HEK293 (cell line): ENCODE measurements around the gene VIT.

Experiments
- CTCF ChIA-PET: fragments of 350-600 bp; formaldehyde crosslinking; extraction: SDS; loops from one replicate; lab custom pipeline; 2021; ENCODE audit warnings: antibody characterized with exemption; lab: Yijun Ruan, JAX
- POLR2A ChIA-PET: fragments of 300-600 bp; formaldehyde crosslinking; extraction: SDS; loops from one replicate; lab custom pipeline; 2020; ENCODE audit warnings: antibody characterized with exemption, inconsistent platforms; lab: Yijun Ruan, JAX
- H3K27ac ChIP-seq: fragments of 200-500 bp; sonication (Bioruptor generic); 2 replicates; pipeline ENCODE4 v1.5.1; 2014; ENCODE audit warnings: low read depth, low read length, control low read depth, inconsistent platforms; ENCODE audit errors: extremely low read depth
- H3K36me3 ChIP-seq, 2 experiments: fragments of 200-500 bp in 1 of 2; sonication (Bioruptor generic) in 1 of 2; 1 replicate in 1 of 2; 2 replicates in 1 of 2; pipeline ENCODE4 v1.5.1; 2014 to 2017; ENCODE audit warnings: inconsistent platforms in 2 of 2, low read length in 2 of 2; ENCODE audit not compliant: control insufficient read depth in 2 of 2, insufficient read depth in 1 of 2
- H3K4me1 ChIP-seq: fragments of 200-500 bp; sonication (Bioruptor generic); 2 replicates; pipeline ENCODE4 v1.5.1; 2014; ENCODE audit warnings: mild to moderate bottlenecking, low read length, inconsistent platforms; ENCODE audit not compliant: control insufficient read depth, insufficient read depth
- H3K4me3 ChIP-seq: 2 replicates; pipeline ENCODE4 v1.5.1; 2011; ENCODE audit warnings: low read depth, mild to moderate bottlenecking, control low read depth, low read length, moderate library complexity
- H3K9me3 ChIP-seq: fragments of 200-500 bp; sonication (Bioruptor generic); 2 replicates; pipeline ENCODE4 v1.5.1; 2014; ENCODE audit warnings: low read depth, low read length, inconsistent platforms; ENCODE audit not compliant: control insufficient read depth, insufficient read depth
- GFI1B ChIP-seq: fragments of 450-650 bp; formaldehyde crosslinking; IDR thresholded peaks from 2 replicates; pipeline ENCODE4 v1.5.1; 2016; ENCODE audit warnings: missing biosample characterization, missing genetic modification characterization
- GLI2 ChIP-seq: fragments of 450-650 bp; formaldehyde crosslinking; IDR thresholded peaks from 2 replicates; pipeline ENCODE4; 2017; ENCODE audit warnings: missing biosample characterization, missing genetic modification characterization, low read depth, borderline replicate concordance
- TCF7L2 ChIP-seq: IDR thresholded peaks from 2 replicates; pipeline ENCODE4 v1.6.1; 2011; ENCODE audit warnings: low read depth, mild to moderate bottlenecking, inconsistent platforms, low read length, moderate library complexity, borderline replicate concordance
- TRIM28 ChIP-seq: IDR thresholded peaks from 2 replicates; pipeline ENCODE4 v1.6.1; 2011; ENCODE audit warnings: low read length, control low read depth, borderline replicate concordance
- ZNF2 ChIP-seq: fragments of 450-650 bp; formaldehyde crosslinking; IDR thresholded peaks from 2 replicates; pipeline ENCODE4 v1.5.1; 2016; ENCODE audit warnings: missing biosample characterization, missing genetic modification characterization
- ZNF214 ChIP-seq: fragments of 450-650 bp; formaldehyde crosslinking; IDR thresholded peaks from 2 replicates; pipeline ENCODE4 v1.5.1; 2017; ENCODE audit warnings: missing biosample characterization, mild to moderate bottlenecking, missing genetic modification characterization, borderline replicate concordance
- ZNF335 ChIP-seq: fragments of 450-650 bp; formaldehyde crosslinking; conservative IDR thresholded peaks from 2 replicates; pipeline ENCODE4 v1.5.1; 2016; ENCODE audit warnings: missing biosample characterization, missing genetic modification characterization
- ZNF473 ChIP-seq: fragments of 450-650 bp; formaldehyde crosslinking; IDR thresholded peaks from 2 replicates; pipeline ENCODE4 v1.5.1; 2017; ENCODE audit warnings: missing biosample characterization, missing genetic modification characterization
- ZNF544 ChIP-seq: fragments of 450-650 bp; formaldehyde crosslinking; IDR thresholded peaks from 2 replicates; pipeline ENCODE4 v1.5.0; 2017; ENCODE audit warnings: missing biosample characterization, missing genetic modification characterization
- ZNF626 ChIP-seq: fragments of 450-650 bp; sonication (Bioruptor Pico); formaldehyde crosslinking; IDR thresholded peaks from 2 replicates; pipeline ENCODE4 v1.5.1; 2018; ENCODE audit warnings: missing biosample characterization, missing genetic modification characterization, inconsistent platforms
- ZNF792 ChIP-seq: fragments of 450-650 bp; formaldehyde crosslinking; IDR thresholded peaks from 2 replicates; pipeline ENCODE4 v1.5.1; 2016; ENCODE audit warnings: missing biosample characterization, missing genetic modification characterization
- ZSCAN16 ChIP-seq: fragments of 450-650 bp; formaldehyde crosslinking; IDR thresholded peaks from 2 replicates; pipeline ENCODE4 v1.5.1; 2016; ENCODE audit warnings: missing biosample characterization, missing genetic modification characterization
- TF ChIP-seq, protein P1 (sequence below): fragments of 450-650 bp; formaldehyde crosslinking; IDR thresholded peaks from 2 replicates; pipeline ENCODE4 v1.5.1; 2016; ENCODE audit warnings: missing biosample characterization, missing genetic modification characterization
- TF ChIP-seq, protein P2 (sequence below): fragments of 450-650 bp; formaldehyde crosslinking; IDR thresholded peaks from 2 replicates; pipeline ENCODE4 v1.5.1; 2016; ENCODE audit warnings: missing biosample characterization, missing genetic modification characterization
- TF ChIP-seq, protein P3 (sequence below): fragments of 450-650 bp; formaldehyde crosslinking; IDR thresholded peaks from 2 replicates; pipeline ENCODE4 v1.5.1; 2016; ENCODE audit warnings: missing biosample characterization, missing genetic modification characterization
- TF ChIP-seq, protein P4 (sequence below): fragments of 450-650 bp; formaldehyde crosslinking; IDR thresholded peaks from 2 replicates; pipeline ENCODE4 v1.5.1; 2016; ENCODE audit warnings: missing biosample characterization, missing genetic modification characterization

The VIT gene

DNA sequence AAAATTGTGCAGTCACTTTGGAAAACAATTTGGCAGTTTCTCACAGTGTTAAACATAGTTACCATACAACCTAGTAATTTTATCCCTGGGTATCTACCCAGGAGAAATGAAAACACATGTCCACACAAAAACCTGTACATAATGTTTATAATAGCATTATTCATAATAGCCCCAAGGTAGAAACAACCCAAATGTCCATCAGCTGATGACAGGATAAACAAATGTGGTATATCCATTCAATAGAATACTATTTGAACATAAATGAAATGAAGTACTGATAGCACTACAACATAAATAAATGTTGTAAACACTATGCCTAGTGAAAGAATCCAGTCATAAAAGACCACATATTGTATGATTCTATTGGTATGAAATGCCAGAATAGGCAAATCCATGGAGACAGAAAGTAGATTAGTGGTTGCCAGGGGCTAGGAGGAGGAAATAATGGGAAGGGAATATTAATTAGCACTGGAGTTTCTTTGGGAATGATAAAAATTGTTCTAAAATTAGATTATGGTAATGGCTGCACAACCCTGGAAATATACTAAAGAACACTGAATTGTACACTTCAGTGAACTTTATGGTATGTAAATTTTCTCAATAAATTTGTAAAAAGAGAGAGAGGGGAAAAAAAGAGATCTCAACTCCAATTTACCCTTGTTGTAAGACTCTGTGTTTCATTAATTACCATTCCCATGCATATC, 20.8 kb upstream of the VIT start (continued):
- TF ChIP-seq, protein P1, sequence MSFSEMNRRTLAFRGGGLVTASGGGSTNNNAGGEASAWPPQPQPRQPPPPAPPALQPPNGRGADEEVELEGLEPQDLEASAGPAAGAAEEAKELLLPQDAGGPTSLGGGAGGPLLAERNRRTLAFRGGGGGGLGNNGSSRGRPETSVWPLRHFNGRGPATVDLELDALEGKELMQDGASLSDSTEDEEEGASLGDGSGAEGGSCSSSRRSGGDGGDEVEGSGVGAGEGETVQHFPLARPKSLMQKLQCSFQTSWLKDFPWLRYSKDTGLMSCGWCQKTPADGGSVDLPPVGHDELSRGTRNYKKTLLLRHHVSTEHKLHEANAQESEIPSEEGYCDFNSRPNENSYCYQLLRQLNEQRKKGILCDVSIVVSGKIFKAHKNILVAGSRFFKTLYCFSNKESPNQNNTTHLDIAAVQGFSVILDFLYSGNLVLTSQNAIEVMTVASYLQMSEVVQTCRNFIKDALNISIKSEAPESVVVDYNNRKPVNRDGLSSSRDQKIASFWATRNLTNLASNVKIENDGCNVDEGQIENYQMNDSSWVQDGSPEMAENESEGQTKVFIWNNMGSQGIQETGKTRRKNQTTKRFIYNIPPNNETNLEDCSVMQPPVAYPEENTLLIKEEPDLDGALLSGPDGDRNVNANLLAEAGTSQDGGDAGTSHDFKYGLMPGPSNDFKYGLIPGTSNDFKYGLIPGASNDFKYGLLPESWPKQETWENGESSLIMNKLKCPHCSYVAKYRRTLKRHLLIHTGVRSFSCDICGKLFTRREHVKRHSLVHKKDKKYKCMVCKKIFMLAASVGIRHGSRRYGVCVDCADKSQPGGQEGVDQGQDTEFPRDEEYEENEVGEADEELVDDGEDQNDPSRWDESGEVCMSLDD (tag by site-specific recombination): no peak
- TF ChIP-seq ZNF626 (tag by site-specific recombination) (no peak), ZNF214 (tag by site-specific recombination) (no peak), ZNF335 (tag by site-specific recombination) (no peak), ZNF2 (tag by site-specific recombination) (no peak), ZNF792 (tag by site-specific recombination) (no peak), GFI1B (tag by site-specific recombination) (no peak)
- TF ChIP-seq, protein P2, sequence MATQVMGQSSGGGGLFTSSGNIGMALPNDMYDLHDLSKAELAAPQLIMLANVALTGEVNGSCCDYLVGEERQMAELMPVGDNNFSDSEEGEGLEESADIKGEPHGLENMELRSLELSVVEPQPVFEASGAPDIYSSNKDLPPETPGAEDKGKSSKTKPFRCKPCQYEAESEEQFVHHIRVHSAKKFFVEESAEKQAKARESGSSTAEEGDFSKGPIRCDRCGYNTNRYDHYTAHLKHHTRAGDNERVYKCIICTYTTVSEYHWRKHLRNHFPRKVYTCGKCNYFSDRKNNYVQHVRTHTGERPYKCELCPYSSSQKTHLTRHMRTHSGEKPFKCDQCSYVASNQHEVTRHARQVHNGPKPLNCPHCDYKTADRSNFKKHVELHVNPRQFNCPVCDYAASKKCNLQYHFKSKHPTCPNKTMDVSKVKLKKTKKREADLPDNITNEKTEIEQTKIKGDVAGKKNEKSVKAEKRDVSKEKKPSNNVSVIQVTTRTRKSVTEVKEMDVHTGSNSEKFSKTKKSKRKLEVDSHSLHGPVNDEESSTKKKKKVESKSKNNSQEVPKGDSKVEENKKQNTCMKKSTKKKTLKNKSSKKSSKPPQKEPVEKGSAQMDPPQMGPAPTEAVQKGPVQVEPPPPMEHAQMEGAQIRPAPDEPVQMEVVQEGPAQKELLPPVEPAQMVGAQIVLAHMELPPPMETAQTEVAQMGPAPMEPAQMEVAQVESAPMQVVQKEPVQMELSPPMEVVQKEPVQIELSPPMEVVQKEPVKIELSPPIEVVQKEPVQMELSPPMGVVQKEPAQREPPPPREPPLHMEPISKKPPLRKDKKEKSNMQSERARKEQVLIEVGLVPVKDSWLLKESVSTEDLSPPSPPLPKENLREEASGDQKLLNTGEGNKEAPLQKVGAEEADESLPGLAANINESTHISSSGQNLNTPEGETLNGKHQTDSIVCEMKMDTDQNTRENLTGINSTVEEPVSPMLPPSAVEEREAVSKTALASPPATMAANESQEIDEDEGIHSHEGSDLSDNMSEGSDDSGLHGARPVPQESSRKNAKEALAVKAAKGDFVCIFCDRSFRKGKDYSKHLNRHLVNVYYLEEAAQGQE (tag by site-specific recombination): no peak
- TF ChIP-seq, protein P3, sequence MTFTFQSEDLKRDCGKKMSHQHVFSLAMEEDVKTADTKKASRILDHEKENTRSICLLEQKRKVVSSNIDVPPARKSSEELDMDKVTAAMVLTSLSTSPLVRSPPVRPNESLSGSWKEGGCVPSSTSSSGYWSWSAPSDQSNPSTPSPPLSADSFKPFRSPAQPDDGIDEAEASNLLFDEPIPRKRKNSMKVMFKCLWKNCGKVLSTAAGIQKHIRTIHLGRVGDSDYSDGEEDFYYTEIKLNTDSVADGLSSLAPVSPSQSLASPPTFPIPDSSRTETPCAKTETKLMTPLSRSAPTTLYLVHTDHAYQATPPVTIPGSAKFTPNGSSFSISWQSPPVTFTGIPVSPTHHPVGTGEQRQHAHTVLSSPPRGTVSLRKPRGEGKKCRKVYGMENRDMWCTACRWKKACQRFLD (tag by site-specific recombination): no peak
- TF ChIP-seq, all 188 proteins: peak for 0

DNA sequence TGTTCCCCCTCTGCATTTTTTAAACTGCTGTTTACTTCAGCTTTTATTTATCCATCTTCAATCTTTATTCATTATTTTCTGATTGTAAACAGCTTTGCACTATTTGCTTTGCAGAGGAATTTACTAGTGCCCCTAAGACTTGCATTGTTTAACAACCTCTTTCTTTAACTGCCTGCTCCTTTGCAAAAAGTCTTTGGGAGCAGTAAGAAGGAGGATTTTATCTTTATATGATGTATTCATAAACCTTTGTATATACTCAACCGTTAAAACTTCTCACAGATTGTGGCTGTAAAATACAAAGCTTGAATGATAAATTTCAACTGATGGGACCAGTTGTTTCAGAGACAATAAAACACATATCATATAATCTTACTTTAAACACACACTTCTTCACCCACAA, 20.1 kb upstream of the VIT start:
- H3K4me1 ChIP-seq: no peaks in the 10 kb centered on the region
- H3K27ac ChIP-seq: no peak overlapping the region
- POLR2A ChIA-PET: no interaction called here
- CTCF ChIA-PET: interaction anchor here (0.7 to 1.0 kb wide), 2 partner anchors 12 to 183 kb away, joined by 3 to 5 read pairs; no protein-coding TSS in a partner anchor
- TF ChIP-seq, protein P4, sequence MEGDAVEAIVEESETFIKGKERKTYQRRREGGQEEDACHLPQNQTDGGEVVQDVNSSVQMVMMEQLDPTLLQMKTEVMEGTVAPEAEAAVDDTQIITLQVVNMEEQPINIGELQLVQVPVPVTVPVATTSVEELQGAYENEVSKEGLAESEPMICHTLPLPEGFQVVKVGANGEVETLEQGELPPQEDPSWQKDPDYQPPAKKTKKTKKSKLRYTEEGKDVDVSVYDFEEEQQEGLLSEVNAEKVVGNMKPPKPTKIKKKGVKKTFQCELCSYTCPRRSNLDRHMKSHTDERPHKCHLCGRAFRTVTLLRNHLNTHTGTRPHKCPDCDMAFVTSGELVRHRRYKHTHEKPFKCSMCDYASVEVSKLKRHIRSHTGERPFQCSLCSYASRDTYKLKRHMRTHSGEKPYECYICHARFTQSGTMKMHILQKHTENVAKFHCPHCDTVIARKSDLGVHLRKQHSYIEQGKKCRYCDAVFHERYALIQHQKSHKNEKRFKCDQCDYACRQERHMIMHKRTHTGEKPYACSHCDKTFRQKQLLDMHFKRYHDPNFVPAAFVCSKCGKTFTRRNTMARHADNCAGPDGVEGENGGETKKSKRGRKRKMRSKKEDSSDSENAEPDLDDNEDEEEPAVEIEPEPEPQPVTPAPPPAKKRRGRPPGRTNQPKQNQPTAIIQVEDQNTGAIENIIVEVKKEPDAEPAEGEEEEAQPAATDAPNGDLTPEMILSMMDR: no peak
- TF ChIP-seq TCF7L2: no peak
- H3K4me3 ChIP-seq: no peak overlapping the region
- no peaks in the 10 kb centered on the region for H3K36me3 ChIP-seq
- no peaks in the 10 kb centered on the region for H3K9me3 ChIP-seq

DNA sequence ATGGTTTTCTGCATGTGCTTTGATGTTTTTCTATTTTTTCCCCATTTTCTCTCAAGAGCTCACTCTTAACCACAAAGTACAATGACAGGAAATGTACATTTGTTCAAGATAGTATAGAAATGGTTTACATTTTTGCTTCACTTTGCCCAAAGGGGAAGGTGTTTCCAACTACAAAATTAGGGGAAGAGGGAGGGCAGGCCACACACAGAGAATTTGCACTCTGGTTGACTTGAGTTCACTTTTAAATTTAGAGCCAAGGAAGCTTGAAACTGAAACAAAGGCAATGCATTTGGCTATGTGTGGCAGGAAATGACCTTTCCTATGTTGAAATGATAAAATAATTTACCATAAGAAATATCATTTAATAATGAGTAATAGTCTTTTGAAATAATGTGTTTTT, 19.1 kb upstream of the VIT start:
- POLR2A ChIA-PET: no interaction called here
- Histone ChIP-seq H3K4me1 (no peaks in the 10 kb centered on the region), H3K4me3 (no peak overlapping the region), H3K9me3 (no peaks in the 10 kb centered on the region)
- CTCF ChIA-PET: no interaction called here
- TF ChIP-seq ZNF473 (tag by site-specific recombination) (no peak), TRIM28 (no peak), ZNF544 (no peak), GLI2 (tag by site-specific recombination) (no peak), ZSCAN16 (tag by site-specific recombination) (no peak)
- TF ChIP-seq, all 188 proteins: peak for 0
- Histone ChIP-seq H3K27ac (no peak overlapping the region), H3K36me3 (no peaks in the 10 kb centered on the region)
